Omental fat pad (tissue), 4 donors: ENCODE results near the gene LCE2D. TPM values are rescaled to one million over a fixed set of nuclear protein-coding genes. Genes with fewer than 3 reads are reported as not detected.

Experiments
- ATAC-seq: fragments of 150-250 bp; one replicate; pipeline ENCODE4 v1.9.1; 2016; ENCODE audit warnings: mild to moderate bottlenecking, moderate library complexity; ENCODE audit not compliant: low FRiP score
- DNase-seq: peaks from one replicate; pipeline ENCODE4 v3.0.0-alpha.2; 2019; ENCODE audit warnings: low spot score
- small RNA-seq: library from RNA; depleted of rRNA; stranded (forward); fragments of <200 nt; gene quantifications from one replicate; pipeline ENCODE3, GENCODE V24; 2016
- total RNA-seq, 4 donors: library from RNA; depleted of rRNA; stranded (reverse); fragments of >200 nt; gene quantifications; one replicate each; pipeline ENCODE4 v1.1.0, GENCODE V29; 2016
- TF ChIP-seq, protein P1 (sequence below), 3 donors: fragments of 450-650 bp; IDR thresholded peaks; one replicate each; pipeline ENCODE4 v1.5.1; 2016 to 2017; ENCODE audit warnings: antibody characterized with exemption in 3 of 3, mild to moderate bottlenecking in 3 of 3, moderate library complexity in 2 of 3

Gene LCE2D
- total RNA-seq, 4 donors from 2014 or later = not detected

DNA sequence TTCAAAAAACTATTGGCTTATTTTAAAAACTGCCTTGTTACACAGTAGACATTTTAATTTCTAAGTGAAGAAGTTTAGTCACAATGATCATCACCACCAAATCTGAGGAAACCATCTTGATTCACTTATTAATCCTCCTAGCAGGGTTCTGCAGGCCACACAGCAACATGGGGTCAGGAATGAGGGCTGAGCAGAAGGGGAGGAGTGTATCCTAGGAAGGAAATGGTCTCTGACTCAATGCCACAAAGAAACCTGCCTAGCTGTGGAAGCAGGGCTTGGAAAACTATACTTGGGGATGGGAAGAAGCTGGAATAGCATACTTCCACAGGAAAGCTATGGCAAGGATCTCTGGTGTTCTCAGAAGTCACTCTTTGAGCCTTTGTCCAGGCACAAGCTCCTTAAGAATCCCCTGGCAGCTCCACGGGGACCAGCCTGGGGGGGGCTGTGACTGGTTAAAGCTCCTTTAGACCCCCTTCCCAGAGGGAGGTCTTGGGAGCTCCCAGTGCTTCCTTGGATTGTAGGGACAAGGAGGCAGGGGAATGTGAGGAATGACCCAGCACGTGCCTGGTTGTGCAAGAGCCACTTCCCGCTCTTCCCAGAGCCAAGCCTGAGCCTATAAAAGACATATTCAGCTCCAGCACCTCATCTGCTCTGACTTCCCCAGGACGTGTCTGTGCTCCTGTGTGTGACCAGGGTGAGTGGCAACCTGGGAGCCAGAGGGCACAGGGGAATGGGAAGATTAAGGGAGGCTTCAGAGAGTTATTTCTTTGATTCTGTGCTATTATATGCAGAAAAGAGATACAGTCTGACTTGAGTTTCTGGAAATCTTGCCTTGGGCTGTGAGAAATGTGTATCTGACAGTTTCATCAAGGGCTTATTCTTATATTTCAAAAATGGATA lies 34.8 kb downstream of the LCE2D start, which contains the start of gene LCE2A:
LCE2A (plus strand) TSS at position 645 of the 900 bp plus-strand sequence. CDS start 557 bp downstream, outside the sequence.
- ATAC-seq (no peak), DNase-seq (no peak)
- TF ChIP-seq, protein P1, sequence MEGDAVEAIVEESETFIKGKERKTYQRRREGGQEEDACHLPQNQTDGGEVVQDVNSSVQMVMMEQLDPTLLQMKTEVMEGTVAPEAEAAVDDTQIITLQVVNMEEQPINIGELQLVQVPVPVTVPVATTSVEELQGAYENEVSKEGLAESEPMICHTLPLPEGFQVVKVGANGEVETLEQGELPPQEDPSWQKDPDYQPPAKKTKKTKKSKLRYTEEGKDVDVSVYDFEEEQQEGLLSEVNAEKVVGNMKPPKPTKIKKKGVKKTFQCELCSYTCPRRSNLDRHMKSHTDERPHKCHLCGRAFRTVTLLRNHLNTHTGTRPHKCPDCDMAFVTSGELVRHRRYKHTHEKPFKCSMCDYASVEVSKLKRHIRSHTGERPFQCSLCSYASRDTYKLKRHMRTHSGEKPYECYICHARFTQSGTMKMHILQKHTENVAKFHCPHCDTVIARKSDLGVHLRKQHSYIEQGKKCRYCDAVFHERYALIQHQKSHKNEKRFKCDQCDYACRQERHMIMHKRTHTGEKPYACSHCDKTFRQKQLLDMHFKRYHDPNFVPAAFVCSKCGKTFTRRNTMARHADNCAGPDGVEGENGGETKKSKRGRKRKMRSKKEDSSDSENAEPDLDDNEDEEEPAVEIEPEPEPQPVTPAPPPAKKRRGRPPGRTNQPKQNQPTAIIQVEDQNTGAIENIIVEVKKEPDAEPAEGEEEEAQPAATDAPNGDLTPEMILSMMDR (IDR thresholded peaks at IDR 0.05) = no peak

DNA sequence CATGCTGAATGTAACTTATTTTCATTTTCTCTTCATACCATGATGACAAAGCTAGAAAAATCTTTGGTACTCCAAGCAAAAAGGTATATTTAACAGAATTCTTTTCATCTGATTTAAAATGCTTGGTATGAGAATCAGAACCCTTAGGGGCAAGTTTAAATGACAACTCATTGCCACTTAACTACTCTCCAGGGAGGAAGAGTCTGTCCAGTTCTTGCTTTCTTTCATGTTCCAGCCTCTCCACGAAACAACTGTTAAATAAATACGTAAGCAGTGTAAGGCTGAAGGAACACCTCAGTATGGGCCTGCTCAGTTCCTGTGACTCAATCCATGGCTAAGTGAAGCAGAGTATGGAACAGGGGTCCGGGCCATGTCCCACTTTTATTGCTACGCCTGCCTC lies 36.6 kb downstream of the LCE2D start:
- ATAC-seq = no peak
- TF ChIP-seq, protein P1 (IDR thresholded peaks at IDR 0.05) = no peak
- no peak for DNase-seq

DNA sequence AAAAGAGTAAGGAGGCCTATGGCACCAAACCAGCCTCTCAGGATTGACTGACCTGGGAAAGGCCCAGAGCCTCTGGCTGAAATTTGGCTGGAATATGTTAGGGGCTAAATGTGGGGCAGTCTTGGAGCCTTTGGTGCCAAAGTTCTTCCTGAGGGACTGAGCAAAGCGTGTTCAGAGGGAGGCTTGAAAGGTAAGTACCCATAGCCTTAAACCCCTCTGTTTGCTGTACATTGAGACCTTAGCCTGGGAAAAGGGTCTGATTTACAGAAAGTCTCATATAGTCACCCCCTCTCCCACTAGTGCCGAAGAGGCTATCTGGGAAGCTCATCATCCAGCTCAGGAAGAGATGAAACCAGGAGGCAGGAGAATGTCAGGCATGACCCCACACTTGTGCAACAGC lies 44.7 kb downstream of the LCE2D start, which contains the start of gene LCE4A:
LCE4A (plus strand) TSS at position 301 of the 400 bp plus-strand sequence. CDS start 916 bp downstream, outside the sequence.
- TF ChIP-seq, protein P1 (IDR thresholded peaks at IDR 0.05) = no peak
- ATAC-seq = no peak
- no peak for DNase-seq

Small RNA genes lying within 50 kb of the gene (small RNA-seq; reads per million reads assigned to genes)
- not detected for gene LCE3A
- gene LCE3B = not detected

Other genes with a start within 250 kb of the LCE2D start
- not detected for gene CRNN, start 249.1 kb upstream of the LCE2D start, total RNA-seq
- gene LCE5A, start 152.6 kb upstream of the LCE2D start, total RNA-seq = not detected
- not detected for gene CRCT1, start 148.9 kb upstream of the LCE2D start, total RNA-seq
- not detected for gene LCE3E, start 96.6 kb upstream of the LCE2D start, total RNA-seq
- gene LCE3D, start 82.9 kb upstream of the LCE2D start, total RNA-seq = not detected
- not detected for gene LCE3C, start 63.1 kb upstream of the LCE2D start, total RNA-seq
- gene LCE3B, start 49.6 kb upstream of the LCE2D start, total RNA-seq = not detected
- not detected for gene LCE3A, start 40.3 kb upstream of the LCE2D start, total RNA-seq
- gene LCE2C, start 11.9 kb downstream of the LCE2D start, total RNA-seq = not detected
- gene LCE2B, start 22.7 kb downstream of the LCE2D start, total RNA-seq = not detected
- gene LCE2A, start 35.0 kb downstream of the LCE2D start, total RNA-seq = not detected
- not detected for gene LCE4A, start 44.8 kb downstream of the LCE2D start, total RNA-seq
- not detected for gene KPRP, start 94.6 kb downstream of the LCE2D start, total RNA-seq
- gene LCE1F, start 111.8 kb downstream of the LCE2D start, total RNA-seq = not detected
- gene LCE1E, start 122.9 kb downstream of the LCE2D start, total RNA-seq = not detected
- not detected for gene LCE1D, start 133.3 kb downstream of the LCE2D start, total RNA-seq
- gene LCE1C, start 143.3 kb downstream of the LCE2D start, total RNA-seq = not detected
- not detected for gene LCE1B, start 148.6 kb downstream of the LCE2D start, total RNA-seq
- not detected for gene LCE1A, start 164.1 kb downstream of the LCE2D start, total RNA-seq
- not detected for gene LCE6A, start 179.5 kb downstream of the LCE2D start, total RNA-seq
- gene LCE7A, start 196.6 kb downstream of the LCE2D start, total RNA-seq = not detected
- not detected for gene SMCP, start 214.9 kb downstream of the LCE2D start, total RNA-seq
- not detected for gene IVL, start 245.2 kb downstream of the LCE2D start, total RNA-seq